K562 (cell line): ENCODE data around the gene CCDC78. TPM values are rescaled to one million over a fixed set of nuclear protein-coding genes. Genes with fewer than 3 reads are reported as not detected.

ENCODE experiments used
- BHLHE40 ChIP-seq: IDR thresholded peaks from 2 replicates; pipeline ENCODE4 v1.6.1; 2011; ENCODE audit warnings: low read length, improper control_type of control experiment
- CHD1 ChIP-seq: fragments of 200-600 bp; sonication (generic); IDR thresholded peaks from one replicate; pipeline ENCODE4 v1.6.1; 2012; ENCODE audit warnings: mild to moderate bottlenecking, moderate library complexity, low read length, inconsistent platforms
- GATAD2A ChIP-seq: fragments of 450-650 bp; IDR thresholded peaks from 2 replicates; pipeline ENCODE4 v1.6.1; 2017
- HMGXB4 ChIP-seq: sonication (generic); formaldehyde crosslinking; IDR thresholded peaks from 2 replicates; pipeline ENCODE4 v1.8.1; 2023; ENCODE audit warnings: mild to moderate bottlenecking, missing genetic modification reagents
- MLX ChIP-seq, 2 experiments: fragments of 450-650 bp in 1 of 2; sonication (generic) in 1 of 2; formaldehyde crosslinking; conservative IDR thresholded peaks; 2 replicates each; pipeline versions ENCODE4 v1.4.0 to v1.8.1; 2020 to 2022; ENCODE audit warnings: mild to moderate bottlenecking in 1 of 2, missing genetic modification reagents in 1 of 2
- NR2C1 ChIP-seq, 2 experiments: fragments of 450-650 bp; IDR thresholded peaks; 2 replicates each; pipeline ENCODE4 v1.6.1; 2017; ENCODE audit warnings: mild to moderate bottlenecking in 2 of 2, antibody characterized with exemption in 1 of 2, inconsistent platforms in 1 of 2, missing compliant biosample characterization in 1 of 2, missing genetic modification characterization in 1 of 2
- NR2C2 ChIP-seq, 2 experiments: fragments of 200-800 bp in 1 of 2; sonication (Bioruptor generic) in 1 of 2; sonication (generic) in 1 of 2; formaldehyde crosslinking in 1 of 2; IDR thresholded peaks; 2 replicates each; pipeline versions ENCODE4 v1.6.1 to v1.8.0; 2016 to 2022; ENCODE audit warnings: mild to moderate bottlenecking in 1 of 2, missing compliant biosample characterization in 1 of 2, missing genetic modification characterization in 1 of 2, missing genetic modification reagents in 1 of 2
- PHF8 ChIP-seq: fragments of 200-600 bp; sonication (generic); IDR thresholded peaks from 2 replicates; pipeline ENCODE4 v1.6.1; 2012; ENCODE audit warnings: mixed run types, mild to moderate bottlenecking, inconsistent platforms, low read length, moderate library complexity, borderline replicate concordance
- POLR2AphosphoS5 ChIP-seq: IDR thresholded peaks from 2 replicates; pipeline ENCODE4 v1.6.1; 2011; ENCODE audit warnings: mild to moderate bottlenecking, low read depth, low read length, moderate library complexity; ENCODE audit not compliant: control insufficient read depth, insufficient read depth
- SETDB1 ChIP-seq: IDR thresholded peaks from one replicate; pipeline ENCODE4 v1.6.1; 2012; ENCODE audit warnings: low read length, control low read depth, inconsistent platforms
- SNAPC5 ChIP-seq: fragments of 250-450 bp; sonication (Bioruptor Pico); IDR thresholded peaks from 2 replicates; pipeline ENCODE4 v1.8.0; 2021; ENCODE audit warnings: moderate library complexity, mild to moderate bottlenecking, inconsistent platforms
- SRSF3 ChIP-seq: fragments of 200-400 bp; formaldehyde crosslinking; IDR thresholded peaks from 2 replicates; pipeline ENCODE4 v1.6.1; 2016; ENCODE audit warnings: mild to moderate bottlenecking, low read length, moderate library complexity; ENCODE audit not compliant: insufficient read depth
- TSC22D4 ChIP-seq: fragments of 450-650 bp; IDR thresholded peaks from 2 replicates; pipeline ENCODE4 v1.6.1; 2016; ENCODE audit warnings: missing genetic modification characterization, missing biosample characterization, control low read depth
- U2AF1 ChIP-seq: fragments of 200-400 bp; formaldehyde crosslinking; optimal IDR thresholded peaks from 2 replicates; pipeline ENCODE3; 2017; ENCODE audit warnings: mild to moderate bottlenecking, low read depth, low read length, moderate library complexity
- ZFPM2 ChIP-seq: fragments of 250-450 bp; sonication (Bioruptor Pico); IDR thresholded peaks from 2 replicates; pipeline ENCODE4 v1.5.1; 2022; ENCODE audit warnings: mild to moderate bottlenecking
- ZFX ChIP-seq: sonication (generic); formaldehyde crosslinking; IDR thresholded peaks from 2 replicates; pipeline ENCODE4 v1.8.0; 2022; ENCODE audit warnings: mild to moderate bottlenecking, missing genetic modification reagents, moderate library complexity
- ZNF282 ChIP-seq: sonication (generic); formaldehyde crosslinking; IDR thresholded peaks from 2 replicates; pipeline ENCODE4 v1.8.1; 2023; ENCODE audit warnings: missing genetic modification reagents
- ZNF518B ChIP-seq: fragments of 250-450 bp; sonication (Bioruptor Pico); IDR thresholded peaks from 2 replicates; pipeline ENCODE4 v1.5.0; 2021; ENCODE audit warnings: mild to moderate bottlenecking, moderate library complexity
- polyA plus RNA-seq, 8 experiments: library from polyadenylated mRNA; depleted of rRNA in 4 of 8; stranded (reverse) in 5 of 8; unstranded in 3 of 8; fragments of >200 nt; fragmentation: Nextera tagmentation in 2 of 8; fragmentation: Illumina TruSeq in 1 of 8; extraction: Ambion mirVana in 2 of 8; extraction: Trizol in 1 of 8; gene quantifications; 2 replicates each; pipeline versions ENCODE4 v1.2.1 to v1.2.3, GENCODE V29; 2011 to 2014; ENCODE audit warnings: inconsistent platforms in 1 of 8, missing spikeins in 1 of 8
- total RNA-seq, 7 experiments: library from RNA; depleted of rRNA in 6 of 7; stranded (reverse); fragments of >200 nt in 6 of 7; fragmentation: Illumina TruSeq in 2 of 7; extraction: Trizol in 2 of 7; gene quantifications; 2 replicates each; pipeline versions ENCODE4 v1.2.1 to v1.2.3, GENCODE V29; 2011 to 2021; ENCODE audit warnings: low replicate concordance in 1 of 7

Gene CCDC78
- total and polyA plus RNA-seq, 9 of the 15 experiments (the other 6 are each of a cell fraction or from before 2014, with no cell fraction given): 0.24 to 17.7 (median 2.9) TPM

- TF ChIP-seq PHF8: no peak
- TF ChIP-seq GATAD2A: no peak
- TF ChIP-seq POLR2AphosphoS5: no peak
- no peak for TF ChIP-seq SNAPC5
- TF ChIP-seq BHLHE40: no peak
- peak; percentile 33 for TF ChIP-seq ZFX (CRISPR knock-in tag)
- TF ChIP-seq SETDB1: no peak
- TF ChIP-seq SRSF3: no peak
- TF ChIP-seq ZFPM2 (CRISPR knock-in tag): no peak
- TF ChIP-seq HMGXB4 (CRISPR knock-in tag): no peak
- no peak for TF ChIP-seq ZNF282 (CRISPR knock-in tag)
- no peak for TF ChIP-seq CHD1
- no peak for TF ChIP-seq NR2C1 (IDR thresholded peaks at IDR 0.05)
- no peak for TF ChIP-seq NR2C1 (tag; IDR thresholded peaks at IDR 0.05)
- TF ChIP-seq NR2C2 (CRISPR knock-in tag; IDR thresholded peaks at IDR 0.05): no peak
- TF ChIP-seq NR2C2 (tag; IDR thresholded peaks at IDR 0.05): no peak
- no peak for TF ChIP-seq MLX (CRISPR knock-in tag; conservative IDR thresholded peaks at IDR 0.05)
- TF ChIP-seq TSC22D4 (tag): no peak
- no peak for TF ChIP-seq ZNF518B
- no peak for TF ChIP-seq U2AF1
These were observed 7.4 kb upstream of the CCDC78 start (continued) for GRCh38 chr16:733382-734207.
